ENCODE results near the gene SP1. TPM values are rescaled to one million over a fixed set of nuclear protein-coding genes. Genes with fewer than 3 reads are reported as not detected.

The SP1 gene
- total RNA-seq, 1 donor = 45.3 TPM

DNA sequence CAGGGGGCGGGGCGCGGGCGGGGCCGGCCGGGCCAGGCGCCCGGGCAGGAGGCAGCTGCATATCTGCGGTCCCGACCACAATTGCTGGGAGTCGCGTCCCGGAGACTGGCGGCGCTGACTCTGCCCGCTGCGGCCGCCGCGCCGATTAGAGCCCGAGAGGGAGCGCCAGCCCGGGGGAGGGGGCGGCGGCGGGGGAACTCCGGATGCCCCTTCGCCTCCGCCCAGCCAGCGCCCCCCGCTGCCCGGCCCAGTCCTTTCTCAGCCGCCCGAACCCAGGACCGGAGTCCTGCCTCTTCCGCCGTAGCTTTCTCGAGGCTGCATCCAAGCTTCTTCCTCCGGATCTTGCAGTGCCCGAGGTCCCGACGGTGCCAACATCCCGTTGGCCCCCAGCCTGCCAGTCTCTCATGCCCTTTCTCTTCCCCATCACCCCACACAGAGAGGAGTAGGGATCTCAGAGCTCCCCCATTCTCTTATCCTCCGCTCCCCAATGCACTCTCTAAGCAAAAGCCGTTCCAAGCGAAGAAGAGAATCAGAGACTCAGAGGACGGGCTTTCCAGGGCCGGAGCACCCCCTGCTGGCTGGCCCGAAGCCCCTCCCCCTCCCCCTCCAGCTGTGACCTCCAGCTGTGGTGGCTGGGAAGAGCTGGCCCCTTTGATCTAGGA lies 35.0 kb upstream of the SP1 start:
- DNase-seq (ENCODE audit: low read depth) = peak; percentile 79
- TF ChIP-seq, protein P1, sequence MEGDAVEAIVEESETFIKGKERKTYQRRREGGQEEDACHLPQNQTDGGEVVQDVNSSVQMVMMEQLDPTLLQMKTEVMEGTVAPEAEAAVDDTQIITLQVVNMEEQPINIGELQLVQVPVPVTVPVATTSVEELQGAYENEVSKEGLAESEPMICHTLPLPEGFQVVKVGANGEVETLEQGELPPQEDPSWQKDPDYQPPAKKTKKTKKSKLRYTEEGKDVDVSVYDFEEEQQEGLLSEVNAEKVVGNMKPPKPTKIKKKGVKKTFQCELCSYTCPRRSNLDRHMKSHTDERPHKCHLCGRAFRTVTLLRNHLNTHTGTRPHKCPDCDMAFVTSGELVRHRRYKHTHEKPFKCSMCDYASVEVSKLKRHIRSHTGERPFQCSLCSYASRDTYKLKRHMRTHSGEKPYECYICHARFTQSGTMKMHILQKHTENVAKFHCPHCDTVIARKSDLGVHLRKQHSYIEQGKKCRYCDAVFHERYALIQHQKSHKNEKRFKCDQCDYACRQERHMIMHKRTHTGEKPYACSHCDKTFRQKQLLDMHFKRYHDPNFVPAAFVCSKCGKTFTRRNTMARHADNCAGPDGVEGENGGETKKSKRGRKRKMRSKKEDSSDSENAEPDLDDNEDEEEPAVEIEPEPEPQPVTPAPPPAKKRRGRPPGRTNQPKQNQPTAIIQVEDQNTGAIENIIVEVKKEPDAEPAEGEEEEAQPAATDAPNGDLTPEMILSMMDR (IDR thresholded peaks at IDR 0.05; ENCODE audit: insufficient read depth, low read depth, low read length) = peak; percentile 76
- peak overlapping the region; percentile 76 for H3K4me3 ChIP-seq (ENCODE audit: low read depth, low read length)

- TF ChIP-seq, protein P1 (IDR thresholded peaks at IDR 0.05; ENCODE audit: insufficient read depth, low read depth, low read length) = no peak
- H3K4me3 ChIP-seq (ENCODE audit: low read depth, low read length) = peak overlapping the region; percentile 76
- DNase-seq (ENCODE audit: low read depth) = peak; percentile 49
Measured at GRCh38 chr12:53345486-53346188, 34.3 kb upstream of the SP1 start.

- no peak for DNase-seq (ENCODE audit: low read depth)
- H3K4me3 ChIP-seq (ENCODE audit: low read depth, low read length) = no peak overlapping the region
- TF ChIP-seq, protein P1 (IDR thresholded peaks at IDR 0.05; ENCODE audit: insufficient read depth, low read depth, low read length) = no peak
Measured at GRCh38 chr12:53346491-53346890, 33.5 kb upstream of the SP1 start.

- no peak for DNase-seq (ENCODE audit: low read depth)
- TF ChIP-seq, protein P1 (IDR thresholded peaks at IDR 0.05; ENCODE audit: insufficient read depth, low read depth, low read length) = no peak
- H3K4me3 ChIP-seq (ENCODE audit: low read depth, low read length) = no peak overlapping the region
Measured at GRCh38 chr12:53347905-53348304, 32.1 kb upstream of the SP1 start.

DNA sequence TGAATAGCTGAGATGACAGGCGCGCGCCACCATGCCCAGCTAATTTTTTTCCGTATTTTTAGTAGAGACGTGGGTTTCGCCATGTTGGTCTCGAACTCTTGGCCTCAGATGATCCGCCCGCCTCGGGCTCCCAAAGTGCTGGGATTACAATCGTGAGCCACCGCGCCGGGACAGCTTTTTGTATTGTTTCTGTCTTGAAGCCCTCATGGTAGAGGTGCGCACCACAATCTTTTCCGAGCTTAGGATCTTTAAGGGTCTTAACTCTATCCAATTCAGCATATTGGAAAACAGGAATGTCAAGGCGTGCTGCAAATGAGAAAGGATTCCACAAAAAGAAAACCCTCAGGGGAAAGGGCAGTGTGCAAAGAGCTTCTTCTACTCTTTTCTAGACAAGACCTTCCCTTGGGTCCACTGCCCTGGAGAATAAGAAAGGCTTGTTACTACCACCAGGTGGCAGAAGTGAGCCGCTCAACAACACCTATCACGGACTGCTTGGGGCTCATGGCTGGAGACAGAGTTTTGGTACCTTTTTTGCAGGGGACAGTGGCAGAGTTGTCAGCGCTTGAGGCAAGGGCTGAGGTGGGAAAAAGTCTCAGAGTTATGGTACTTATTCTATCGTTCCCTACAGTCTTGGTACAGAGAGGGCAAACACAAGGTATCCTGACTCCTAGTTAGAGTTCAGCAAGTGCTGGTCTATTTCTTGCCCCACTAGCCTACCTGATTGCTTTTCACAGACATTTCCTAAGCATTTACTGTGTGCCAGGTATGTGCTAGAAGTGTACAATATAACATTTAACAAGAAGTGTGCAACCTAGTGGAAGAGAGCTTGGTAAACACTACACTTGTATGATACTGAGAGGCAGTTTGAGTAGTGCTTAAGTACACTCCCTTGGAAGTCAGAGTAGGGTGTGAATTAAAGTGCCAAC lies 27.4 kb upstream of the SP1 start:
- TF ChIP-seq, protein P1 (IDR thresholded peaks at IDR 0.05; ENCODE audit: insufficient read depth, low read depth, low read length) = peak; percentile 82
- no peak overlapping the region for H3K4me3 ChIP-seq (ENCODE audit: low read depth, low read length)
- peak; percentile 90 for DNase-seq (ENCODE audit: low read depth)

GRCh38 chr12:53353257-53353655 lies 26.7 kb upstream of the SP1 start:
- TF ChIP-seq, protein P1 (IDR thresholded peaks at IDR 0.05; ENCODE audit: insufficient read depth, low read depth, low read length) = no peak
- no peak overlapping the region for H3K4me3 ChIP-seq (ENCODE audit: low read depth, low read length)
- no peak for DNase-seq (ENCODE audit: low read depth)

All from fibroblast of villous mesenchyme (primary cell).